DOHH2 (cell line): ENCODE results near the gene SLC38A9.

ENCODE experiments used
- H3F3A ChIP-seq: fragments of 200-600 bp; sonication (generic), shearing (Covaris generic); 2 replicates; pipeline ENCODE4 v1.6.0; 2016; ENCODE audit warnings: antibody characterized with exemption, mild to moderate bottlenecking; ENCODE audit not compliant: control insufficient read depth, insufficient read depth
- H3K27ac ChIP-seq: fragments of 200-600 bp; sonication (generic); 2 replicates; pipeline ENCODE4 v1.5.1; 2014; ENCODE audit warnings: low read depth, mild to moderate bottlenecking, low read length, moderate library complexity
- H3K27me3 ChIP-seq: fragments of 200-600 bp; sonication (generic); 2 replicates; pipeline ENCODE4 v1.6.1; 2014; ENCODE audit warnings: mild to moderate bottlenecking, low read length, mixed read lengths; ENCODE audit not compliant: control insufficient read depth
- H3K36me3 ChIP-seq: fragments of 200-600 bp; sonication (generic); 2 replicates; pipeline ENCODE4 v1.6.1; 2014; ENCODE audit warnings: mild to moderate bottlenecking, low read length, moderate library complexity, mixed read lengths; ENCODE audit not compliant: control insufficient read depth
- H3K4me1 ChIP-seq: fragments of 200-600 bp; sonication (generic); 2 replicates; pipeline ENCODE4 v1.6.1; 2014; ENCODE audit warnings: mild to moderate bottlenecking, low read length, mixed read lengths; ENCODE audit not compliant: control insufficient read depth
- H3K4me2 ChIP-seq: fragments of 200-600 bp; sonication (generic); 2 replicates; pipeline ENCODE4 v1.6.0; 2014; ENCODE audit warnings: mild to moderate bottlenecking, low read length, moderate library complexity
- H3K4me3 ChIP-seq: fragments of 200-600 bp; sonication (generic); 2 replicates; pipeline ENCODE4 v1.5.1; 2014; ENCODE audit warnings: mild to moderate bottlenecking, low read length, mixed read lengths
- H3K79me2 ChIP-seq: fragments of 200-600 bp; sonication (generic); 2 replicates; pipeline ENCODE4 v1.6.1; 2014; ENCODE audit warnings: mild to moderate bottlenecking, low read length, mixed read lengths; ENCODE audit not compliant: control insufficient read depth
- H3K9me2 ChIP-seq: fragments of 200-600 bp; sonication (generic); replicated peaks from 2 replicates; pipeline ENCODE4 v1.6.1; 2014; ENCODE audit warnings: mild to moderate bottlenecking, low read length, mixed read lengths; ENCODE audit not compliant: control insufficient read depth
- H3K9me3 ChIP-seq: fragments of 200-600 bp; sonication (generic); 2 replicates; pipeline ENCODE4 v1.6.1; 2014; ENCODE audit warnings: antibody characterized with exemption, low read length, mixed read lengths; ENCODE audit not compliant: control insufficient read depth, insufficient read depth
- H4K20me1 ChIP-seq: fragments of 200-600 bp; sonication (generic); 2 replicates; pipeline ENCODE4 v1.6.0; 2014; ENCODE audit warnings: low read depth, mild to moderate bottlenecking, antibody characterized with exemption, low read length, moderate library complexity; ENCODE audit not compliant: control insufficient read depth, insufficient read depth
- EZH2phosphoT487 ChIP-seq: fragments of 200-600 bp; sonication (generic); IDR thresholded peaks from 2 replicates; pipeline ENCODE4 v1.6.1; 2017; ENCODE audit warnings: borderline replicate concordance, mild to moderate bottlenecking, antibody characterized with exemption, low read length, moderate library complexity, mixed read lengths
- TF ChIP-seq, protein P1 (sequence below): fragments of 200-600 bp; sonication (generic); IDR thresholded peaks from one replicate; pipeline ENCODE4 v1.5.1; 2014; ENCODE audit warnings: antibody characterized with exemption, mild to moderate bottlenecking, low read depth, low read length; ENCODE audit not compliant: poor library complexity, severe bottlenecking

The SLC38A9 gene

DNA sequence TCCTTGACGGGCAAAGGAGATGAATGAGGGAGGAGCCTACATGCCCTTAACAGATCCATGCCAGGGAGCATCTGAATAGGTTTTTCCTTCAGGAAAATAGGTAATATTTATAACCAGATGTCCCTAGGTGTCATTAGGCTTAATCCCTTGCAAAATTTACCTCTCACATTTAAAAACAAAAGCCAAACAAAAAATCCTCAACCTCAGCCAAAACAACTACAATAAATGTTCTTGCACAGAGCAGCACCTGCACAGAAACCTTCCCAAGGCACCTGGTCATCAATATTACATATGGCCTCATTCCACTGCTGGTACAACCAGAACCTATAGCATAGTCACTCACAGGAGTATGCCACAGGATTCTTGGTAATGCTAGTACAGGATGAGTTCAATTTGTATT, 30.1 kb downstream of the SLC38A9 start:
- Histone ChIP-seq H3K4me1 (no peaks in the 10 kb centered on the region), H3K27me3 (no peaks in the 10 kb centered on the region), H3K27ac (no peak overlapping the region), H3K9me2 (no peaks in the 10 kb centered on the region), H3K9me3 (no peaks in the 10 kb centered on the region), H3F3A (no peaks in the 10 kb centered on the region), H3K79me2 (no peaks in the 10 kb centered on the region), H4K20me1 (0 out of 2 replicates have a peak, but pooled peaks cover 3% of the 10 kb centered on the region), H3K36me3 (no peaks in the 10 kb centered on the region), H3K4me2 (no peak overlapping the region), H3K4me3 (no peak overlapping the region)
- TF ChIP-seq, protein P1, sequence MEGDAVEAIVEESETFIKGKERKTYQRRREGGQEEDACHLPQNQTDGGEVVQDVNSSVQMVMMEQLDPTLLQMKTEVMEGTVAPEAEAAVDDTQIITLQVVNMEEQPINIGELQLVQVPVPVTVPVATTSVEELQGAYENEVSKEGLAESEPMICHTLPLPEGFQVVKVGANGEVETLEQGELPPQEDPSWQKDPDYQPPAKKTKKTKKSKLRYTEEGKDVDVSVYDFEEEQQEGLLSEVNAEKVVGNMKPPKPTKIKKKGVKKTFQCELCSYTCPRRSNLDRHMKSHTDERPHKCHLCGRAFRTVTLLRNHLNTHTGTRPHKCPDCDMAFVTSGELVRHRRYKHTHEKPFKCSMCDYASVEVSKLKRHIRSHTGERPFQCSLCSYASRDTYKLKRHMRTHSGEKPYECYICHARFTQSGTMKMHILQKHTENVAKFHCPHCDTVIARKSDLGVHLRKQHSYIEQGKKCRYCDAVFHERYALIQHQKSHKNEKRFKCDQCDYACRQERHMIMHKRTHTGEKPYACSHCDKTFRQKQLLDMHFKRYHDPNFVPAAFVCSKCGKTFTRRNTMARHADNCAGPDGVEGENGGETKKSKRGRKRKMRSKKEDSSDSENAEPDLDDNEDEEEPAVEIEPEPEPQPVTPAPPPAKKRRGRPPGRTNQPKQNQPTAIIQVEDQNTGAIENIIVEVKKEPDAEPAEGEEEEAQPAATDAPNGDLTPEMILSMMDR = no peak
- TF ChIP-seq EZH2phosphoT487 = no peak

DNA sequence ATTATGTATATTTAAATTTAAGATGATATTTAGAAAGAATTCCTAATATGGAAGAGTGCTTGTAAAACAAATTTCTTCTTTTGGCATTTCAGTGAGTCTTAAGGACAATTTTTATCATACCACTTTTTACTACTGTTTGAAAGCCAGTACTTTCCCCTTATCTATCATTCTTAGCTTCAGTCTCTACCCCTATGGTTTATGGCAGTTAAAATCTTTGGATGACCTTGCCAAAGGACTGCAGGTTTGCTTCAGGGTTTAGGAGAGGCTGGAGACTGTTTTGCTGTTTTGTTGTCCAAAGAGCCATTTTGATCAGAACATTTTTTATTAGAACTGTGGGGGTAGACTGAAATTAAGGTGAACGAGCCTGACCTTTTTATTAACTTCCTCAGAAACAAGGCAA, 30.8 kb downstream of the SLC38A9 start:
- Histone ChIP-seq H3K36me3 (no peaks in the 10 kb centered on the region), H3K9me3 (no peaks in the 10 kb centered on the region), H3K4me2 (no peak overlapping the region), H3K4me1 (no peaks in the 10 kb centered on the region), H3K9me2 (no peaks in the 10 kb centered on the region), H3K4me3 (no peak overlapping the region), H4K20me1 (0 out of 2 replicates have a peak, but pooled peaks cover 3% of the 10 kb centered on the region), H3F3A (no peaks in the 10 kb centered on the region), H3K79me2 (no peaks in the 10 kb centered on the region), H3K27ac (no peak overlapping the region), H3K27me3 (no peaks in the 10 kb centered on the region)
- no peak for TF ChIP-seq EZH2phosphoT487
- TF ChIP-seq, protein P1 = no peak

DNA sequence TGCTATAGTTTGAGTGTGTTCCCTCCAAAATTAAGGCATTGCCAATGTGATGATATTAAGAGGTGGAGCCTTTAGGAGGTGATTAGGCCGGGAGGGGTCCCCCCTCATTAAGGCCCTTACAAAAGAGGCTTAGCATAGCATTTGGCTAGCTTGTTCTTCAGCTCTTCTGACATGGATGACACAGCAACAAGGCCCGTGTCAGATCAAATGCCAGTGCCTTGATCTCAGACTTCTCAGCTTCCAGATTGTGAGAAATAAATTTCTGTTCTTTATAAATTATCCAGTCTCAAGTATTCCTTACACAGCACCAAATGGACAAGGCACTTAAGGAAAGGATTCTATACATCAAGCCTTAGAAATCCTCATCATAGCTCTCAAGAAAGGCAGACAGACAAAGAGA, 31.8 kb downstream of the SLC38A9 start:
- H3K27me3 ChIP-seq = no peaks in the 10 kb centered on the region
- no peak for TF ChIP-seq EZH2phosphoT487
- TF ChIP-seq, protein P1 = no peak
- H3K9me2 ChIP-seq = no peaks in the 10 kb centered on the region
- no peaks in the 10 kb centered on the region for H3K9me3 ChIP-seq
- H3K4me2 ChIP-seq = no peak overlapping the region
- H3F3A ChIP-seq = no peaks in the 10 kb centered on the region
- H4K20me1 ChIP-seq = 0 out of 2 replicates have a peak, but pooled peaks cover 3% of the 10 kb centered on the region
- H3K27ac ChIP-seq = no peak overlapping the region
- no peaks in the 10 kb centered on the region for H3K4me1 ChIP-seq
- H3K4me3 ChIP-seq = no peak overlapping the region
- no peaks in the 10 kb centered on the region for H3K79me2 ChIP-seq
- no peaks in the 10 kb centered on the region for H3K36me3 ChIP-seq
